HepG2 (cell line): ENCODE measurements around the gene GNG10. TPM values are rescaled to one million over a fixed set of nuclear protein-coding genes. Genes with fewer than 3 reads are reported as not detected.
"Not testable (repeated sequence)": the region's sequence is repeated elsewhere in the genome, so short reads cannot be mapped to it uniquely, and the experiment has no call there.

Experiments used
- ATAC-seq: fragments of 200-7000 bp; cut with Tn5 transposase; 3 replicates; pipeline ENCODE4 v1.9.1; 2020; ENCODE audit warnings: mild to moderate bottlenecking, moderate library complexity
- BruUV-seq: library from RNA; stranded (reverse); fragments of 400-500 nt; replicated peaks from 2 replicates; lab custom pipeline; 2021; lab: Mats Ljungman, UMichigan
- CTCF ChIA-PET: fragments of 300-600 bp; formaldehyde crosslinking; extraction: SDS; loops from one replicate; lab custom pipeline; 2021; ENCODE audit warnings: low total read pairs, inconsistent platforms, low intra/inter-chr PET ratio; lab: Yijun Ruan, JAX
- POLR2A ChIA-PET: fragments of 350-600 bp; sonication (Branson Sonifier 250); formaldehyde crosslinking; loops from one replicate; lab custom pipeline; 2020; ENCODE audit warnings: antibody characterized with exemption, inconsistent platforms; lab: Yijun Ruan, JAX
- DNase-seq: peaks from one replicate; pipeline ENCODE4 v3.0.0-alpha.2; 2015; ENCODE audit warnings: low spot score
- FAIRE-seq: peaks from 3 replicates; lab custom pipeline; 2011; peaks lifted over from hg19 to GRCh38; lab: Jason Lieb, UNC
- H2AFZ ChIP-seq: one replicate; pipeline ENCODE4 v1.6.1; 2011; ENCODE audit warnings: low read length, inconsistent platforms
- H3K27ac ChIP-seq: fragments of 300-600 bp; 3 replicates; pipeline ENCODE4 v1.8.0; 2011; ENCODE audit warnings: mixed run types, mild to moderate bottlenecking, mixed read lengths, low read length, inconsistent platforms; ENCODE audit not compliant: insufficient read depth; ENCODE audit errors: extremely low read length
- H3K27me3 ChIP-seq, 2 experiments: fragments of 200-600 bp in 1 of 2; 2 replicates in 1 of 2; 3 replicates in 1 of 2; pipeline versions ENCODE4 v1.6.0 to v1.8.0; 2011; ENCODE audit warnings: low read length in 2 of 2, mild to moderate bottlenecking in 2 of 2, moderate library complexity in 2 of 2, inconsistent platforms in 1 of 2; ENCODE audit not compliant: insufficient read depth in 2 of 2, control insufficient read depth in 1 of 2
- H3K36me3 ChIP-seq, 2 experiments: fragments of 200-600 bp in 1 of 2; replicated peaks in 1 of 2; 2 replicates in 1 of 2; 3 replicates in 1 of 2; pipeline versions ENCODE4 v1.5.1 to v1.8.0; 2011; ENCODE audit warnings: low read length in 2 of 2, inconsistent platforms in 1 of 2; ENCODE audit not compliant: insufficient read depth in 2 of 2, control insufficient read depth in 1 of 2
- H3K4me1 ChIP-seq: 2 replicates; pipeline ENCODE4 v1.5.1; 2012; ENCODE audit warnings: low read length, inconsistent platforms; ENCODE audit not compliant: insufficient read depth
- H3K4me2 ChIP-seq: 2 replicates; pipeline ENCODE4 v1.6.0; 2011; ENCODE audit warnings: low read depth, low read length, inconsistent platforms
- H3K4me3 ChIP-seq, 3 experiments: fragments of 200-600 bp in 1 of 3; sonication (generic), shearing (Covaris generic) in 1 of 3; replicated peaks in 1 of 3; 2 replicates each; pipeline ENCODE4 v1.5.1; 2011 to 2016; ENCODE audit warnings: low read length in 3 of 3, inconsistent platforms in 2 of 3, low read depth in 2 of 3, mild to moderate bottlenecking in 2 of 3, control low read depth in 1 of 3, mixed read lengths in 1 of 3; ENCODE audit not compliant: insufficient read depth in 1 of 3
- H3K79me2 ChIP-seq: one replicate; pipeline ENCODE4 v1.6.1; 2011; ENCODE audit warnings: low read length, inconsistent platforms; ENCODE audit not compliant: insufficient read depth
- H3K9ac ChIP-seq: 2 replicates; pipeline ENCODE4 v1.6.0; 2011; ENCODE audit warnings: mild to moderate bottlenecking, low read depth, low read length, inconsistent platforms; ENCODE audit not compliant: insufficient read depth
- H3K9me3 ChIP-seq: 2 replicates; pipeline ENCODE4 v1.5.1; 2012; ENCODE audit warnings: mild to moderate bottlenecking, low read length
- H4K20me1 ChIP-seq: 2 replicates; pipeline ENCODE4 v1.6.0; 2011; ENCODE audit warnings: inconsistent platforms, mild to moderate bottlenecking, low read length, moderate library complexity; ENCODE audit not compliant: insufficient read depth
- CREB3 ChIP-seq: sonication (generic); formaldehyde crosslinking; IDR thresholded peaks from 2 replicates; pipeline ENCODE4 v1.5.0; 2020; ENCODE audit warnings: missing genetic modification reagents
- FIP1L1 ChIP-seq: fragments of 200-400 bp; formaldehyde crosslinking; IDR thresholded peaks from 2 replicates; pipeline ENCODE4 v1.6.1; 2018; ENCODE audit warnings: low read depth, mild to moderate bottlenecking, low read length, moderate library complexity, borderline replicate concordance; ENCODE audit not compliant: insufficient read depth
- GPN1 ChIP-seq: sonication (generic); formaldehyde crosslinking; IDR thresholded peaks from 2 replicates; pipeline ENCODE4 v1.5.1; 2020; ENCODE audit warnings: missing genetic modification reagents, borderline replicate concordance
- KDM4B ChIP-seq: sonication (generic); formaldehyde crosslinking; IDR thresholded peaks from 2 replicates; pipeline ENCODE4 v1.4.0; 2020; ENCODE audit warnings: missing genetic modification reagents
- NR2C2 ChIP-seq: sonication (generic); formaldehyde crosslinking; IDR thresholded peaks from 2 replicates; pipeline ENCODE4 v1.4.0; 2020; ENCODE audit warnings: missing genetic modification reagents, mild to moderate bottlenecking, moderate library complexity, borderline replicate concordance
- RBAK ChIP-seq: sonication (generic); formaldehyde crosslinking; IDR thresholded peaks from 2 replicates; pipeline ENCODE4 v1.5.1; 2020; ENCODE audit warnings: mild to moderate bottlenecking, missing genetic modification reagents
- SATB2 ChIP-seq: sonication (generic); formaldehyde crosslinking; IDR thresholded peaks from 2 replicates; pipeline ENCODE4 v1.5.0; 2020; ENCODE audit warnings: missing genetic modification reagents
- STAG1 ChIP-seq: sonication (generic); formaldehyde crosslinking; IDR thresholded peaks from 2 replicates; pipeline ENCODE4 v1.4.0; 2020; ENCODE audit warnings: missing genetic modification reagents
- ZBTB1 ChIP-seq: sonication (generic); formaldehyde crosslinking; IDR thresholded peaks from 2 replicates; pipeline ENCODE4 v1.4.0; 2020; ENCODE audit warnings: missing genetic modification reagents, borderline replicate concordance
- ZMYM3 ChIP-seq: sonication (generic); formaldehyde crosslinking; IDR thresholded peaks from 2 replicates; pipeline ENCODE4 v1.5.1; 2020; ENCODE audit warnings: mild to moderate bottlenecking, missing genetic modification reagents
- ZNF207 ChIP-seq: fragments of 450-650 bp; IDR thresholded peaks from 2 replicates; pipeline ENCODE4 v1.6.1; 2016; ENCODE audit warnings: antibody characterized with exemption, borderline replicate concordance
- ZNF337 ChIP-seq: sonication (generic); formaldehyde crosslinking; IDR thresholded peaks from 2 replicates; pipeline ENCODE4 v1.5.1; 2020; ENCODE audit warnings: missing genetic modification reagents, low read depth, mild to moderate bottlenecking, borderline replicate concordance
- ZNF362 ChIP-seq: sonication (generic); formaldehyde crosslinking; IDR thresholded peaks from 2 replicates; pipeline ENCODE4 v1.4.0; 2020; ENCODE audit warnings: missing genetic modification reagents, mild to moderate bottlenecking, borderline replicate concordance
- ZNF790 ChIP-seq: sonication (generic); formaldehyde crosslinking; IDR thresholded peaks from 2 replicates; pipeline ENCODE4 v1.8.0; 2022; ENCODE audit warnings: missing genetic modification reagents, mild to moderate bottlenecking, borderline replicate concordance
- ZNF83 ChIP-seq: sonication (generic); formaldehyde crosslinking; IDR thresholded peaks from 2 replicates; pipeline ENCODE4 v1.4.0; 2020; ENCODE audit warnings: missing genetic modification reagents, mild to moderate bottlenecking, borderline replicate concordance
- WGBS: methylation state at CpG from one replicate; pipeline ENCODE4 v1.1.6; 2017; ENCODE audit warnings: low lambda C conversion rate; 5-methylcytosine and 5-hydroxymethylcytosine counted together
- in situ Hi-C: cut with HindIII; loops from 2 replicates; pipeline ENCODE4 v1.10.0; 2017; ENCODE audit warnings: low pct_unique_long_range_greater_than_20kb; ENCODE audit not compliant: extremely low pct_ligation_motif_present
- intact Hi-C: fragments of 100-400 bp; cut with micrococcal nuclease; formaldehyde crosslinking; loops from one replicate; pipeline ENCODE4 v1.10.0; 2022; ENCODE audit not compliant: unreplicated experiment
- polyA plus RNA-seq, 8 experiments: library from polyadenylated mRNA; depleted of rRNA in 3 of 8; stranded (reverse) in 7 of 8; unstranded in 1 of 8; fragments of >200 nt; fragmentation: Illumina TruSeq in 4 of 8; extraction: Trizol in 4 of 8; gene quantifications; 2 replicates each; pipeline versions ENCODE4 v1.2.1 to v1.2.3, GENCODE V29; 2011 to 2016; ENCODE audit warnings: low read depth in 4 of 8, missing spikeins in 1 of 8, mixed read lengths in 1 of 8; ENCODE audit not compliant: insufficient read depth in 1 of 8
- total RNA-seq, 5 experiments: library from RNA; depleted of rRNA; stranded (reverse); fragments of >200 nt; fragmentation: Illumina TruSeq; extraction: Trizol; gene quantifications; 2 replicates each; pipeline ENCODE4 v1.2.3, GENCODE V29; 2016; ENCODE audit warnings: low read depth in 1 of 5

Gene GNG10
- total and polyA plus RNA-seq, 2 of the 13 experiments (the other 11 are each of a cell fraction or from before 2014, with no cell fraction given) = 29.8 to 32.4 TPM

GRCh38 chr9:111615928-111616327, 45.5 kb upstream of the GNG10 start (continued):
- TF ChIP-seq ZNF790 (CRISPR knock-in tag) (no peak), ZNF207 (no peak), ZNF337 (CRISPR knock-in tag) (no peak)

GRCh38 chr9:111617349-111617748, 44.1 kb upstream of the GNG10 start:
- CTCF ChIA-PET, H3K79me2 ChIP-seq, BruUV-seq, FAIRE-seq, H4K20me1 ChIP-seq, H3K4me2 ChIP-seq, DNase-seq, H3K9me3 ChIP-seq, H3K27me3 ChIP-seq, H3K27ac ChIP-seq, POLR2A ChIA-PET, H3K36me3 ChIP-seq, H3K4me3 ChIP-seq, intact Hi-C loops, in situ Hi-C loops, H2AFZ ChIP-seq, ATAC-seq, H3K9ac ChIP-seq: not testable (repeated sequence)
- 77% methylated on average over 9 of the region's 29 CpGs for WGBS
- peaks cover 26% of the 10 kb centered on the region for H3K4me1 ChIP-seq

GRCh38 chr9:111621895-111622480, 39.4 kb upstream of the GNG10 start:
- H3K9me3 ChIP-seq = no peaks in the 10 kb centered on the region
- H4K20me1 ChIP-seq = no peaks in the 10 kb centered on the region
- no TSS peak for BruUV-seq
- DNase-seq (peak; percentile 47), FAIRE-seq (no peak), ATAC-seq (peak; percentile 91)
- H3K4me2 ChIP-seq = no peak overlapping the region
- no peaks in the 10 kb centered on the region for H3K79me2 ChIP-seq
- peaks cover 5% of the 10 kb centered on the region for H3K4me1 ChIP-seq
- H3K4me3 ChIP-seq = no peak overlapping the region
- CTCF ChIA-PET = interaction anchor here (2.1 kb wide), 1 partner anchor 24 kb away, joined by 27 read pairs; no protein-coding TSS in a partner anchor
- POLR2A ChIA-PET = interaction anchor here (0.7 to 1.7 kb wide), 4 partner anchors 9 to 56 kb away, joined by 3 to 7 read pairs (median 4); partner anchors contain the start of gene DNAJC25
- WGBS = 5% methylated on average over 2 of the region's 2 CpGs
- no peak overlapping the region for H3K27ac ChIP-seq
- intact Hi-C loops (no loop called here), in situ Hi-C loops (no loop called here)
- H3K27me3 ChIP-seq = no peaks in the 10 kb centered on the region
- H2AFZ ChIP-seq = no peak overlapping the region
- H3K36me3 ChIP-seq = no peaks in the 10 kb centered on the region
- no peak overlapping the region for H3K9ac ChIP-seq
- peak; percentile 77 for TF ChIP-seq STAG1 (CRISPR knock-in tag)
- TF ChIP-seq ZMYM3 (CRISPR knock-in tag) = no peak
- 0 out of 2 replicates have a peak, but pooled peaks have one; percentile 19 for TF ChIP-seq ZNF362 (CRISPR knock-in tag)
- no peak for TF ChIP-seq RBAK (CRISPR knock-in tag)
- no peak for TF ChIP-seq ZBTB1 (CRISPR knock-in tag)
- TF ChIP-seq FIP1L1 = no peak
- TF ChIP-seq SATB2 (CRISPR knock-in tag) = no peak
- TF ChIP-seq ZNF83 (CRISPR knock-in tag) = no peak
- no peak for TF ChIP-seq KDM4B (CRISPR knock-in tag)
- TF ChIP-seq NR2C2 = no peak
- TF ChIP-seq CREB3 (CRISPR knock-in tag) = no peak
- no peak for TF ChIP-seq GPN1 (CRISPR knock-in tag)
